AG10803 (cell line): Measurements from ENCODE around the gene OR4F15.

Source experiments
- DNase-seq: peaks from one replicate; pipeline ENCODE4 v3.0.0; 2010; ENCODE audit warnings: low read depth
- H3K4me3 ChIP-seq: 2 replicates; pipeline ENCODE4 v1.5.1; 2011; ENCODE audit warnings: mild to moderate bottlenecking, low read length, control low read depth
- CTCF ChIP-seq: conservative IDR thresholded peaks from 2 replicates; pipeline ENCODE4 v1.5.1; 2011; ENCODE audit warnings: mild to moderate bottlenecking, low read length, control low read depth, inconsistent platforms

Gene OR4F15

GRCh38 chr15:101810456-101810855 lies 1.5 kb upstream of the OR4F15 start:
- no peak for DNase-seq
- no peak for TF ChIP-seq CTCF
- H3K4me3 ChIP-seq, result no peak overlapping the region

GRCh38 chr15:101810876-101811275 lies 1.1 kb upstream of the OR4F15 start:
- no peak for TF ChIP-seq CTCF
- no peak for DNase-seq
- no peak overlapping the region for H3K4me3 ChIP-seq

GRCh38 chr15:101813803-101814534 lies 2.0 kb downstream of the OR4F15 start:
- peak; percentile 85 for DNase-seq
- no peak overlapping the region for H3K4me3 ChIP-seq
- no peak for TF ChIP-seq CTCF

DNA sequence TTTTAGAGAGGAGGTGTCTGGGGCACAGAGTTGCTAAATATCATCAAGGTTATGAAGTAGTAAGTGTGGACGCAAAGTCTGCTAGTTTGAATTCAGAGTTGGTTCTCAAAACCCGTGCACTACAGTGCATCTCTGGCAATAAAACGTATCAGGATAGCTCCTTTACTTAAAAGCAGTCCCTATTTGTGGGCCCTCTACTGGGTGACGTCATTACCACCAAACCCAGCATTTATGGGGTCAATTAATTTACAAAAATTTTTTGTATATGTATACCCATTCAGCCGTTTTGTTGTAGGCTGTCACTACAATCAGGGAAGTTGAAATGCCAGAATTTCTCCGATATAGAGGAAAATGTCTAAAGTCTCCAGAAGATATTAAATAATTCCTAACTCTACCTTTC lies 8.8 kb downstream of the OR4F15 start:
- TF ChIP-seq CTCF, result no peak
- H3K4me3 ChIP-seq, result no peak overlapping the region
- no peak for DNase-seq

DNA sequence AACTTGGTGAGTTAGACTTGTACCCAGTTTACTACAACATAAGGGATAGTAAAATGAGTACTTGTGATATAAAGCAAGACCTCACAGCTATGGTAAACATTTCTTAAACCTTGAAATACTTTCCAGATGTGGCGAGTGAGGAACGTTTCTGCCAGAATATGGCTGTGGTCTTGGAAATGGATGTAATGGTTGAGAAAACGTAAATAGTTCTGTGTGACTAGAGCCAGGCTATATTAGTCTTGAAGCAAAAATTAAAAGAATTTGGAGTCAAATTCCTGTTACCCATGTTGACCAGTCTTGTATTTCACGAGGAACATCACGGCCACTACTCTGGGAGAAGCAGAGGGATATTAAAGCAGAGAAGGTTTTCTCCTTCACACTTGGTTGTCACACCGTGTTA lies 15.3 kb downstream of the OR4F15 start:
- no peak for TF ChIP-seq CTCF
- peak; percentile 85 for DNase-seq
- H3K4me3 ChIP-seq, result no peak overlapping the region

- no peak overlapping the region for H3K4me3 ChIP-seq
- DNase-seq, result no peak
- no peak for TF ChIP-seq CTCF
Observed at GRCh38 chr15:101828774-101829173, 16.8 kb downstream of the OR4F15 start.

DNA sequence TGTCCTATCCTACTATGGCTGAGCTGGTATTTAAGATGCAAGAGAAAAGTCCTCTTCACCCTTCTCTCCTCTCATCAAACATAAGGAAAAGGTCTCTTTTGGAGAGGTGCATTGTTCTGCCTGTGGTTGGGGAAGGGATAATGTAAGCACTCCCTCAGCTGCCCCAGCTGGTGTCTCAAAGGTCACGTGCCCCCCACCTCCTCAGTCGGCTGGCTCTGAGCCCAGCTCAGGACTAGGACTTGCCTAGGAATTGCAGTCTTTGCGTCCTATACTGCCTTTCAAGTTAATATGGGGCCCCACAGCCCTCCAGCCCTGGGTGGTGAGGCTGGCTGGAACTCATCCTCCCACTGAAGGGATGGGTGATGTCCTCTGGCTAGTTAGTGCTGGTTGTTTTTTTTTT lies 29.7 kb downstream of the OR4F15 start:
- TF ChIP-seq CTCF, result no peak
- no peak for DNase-seq
- H3K4me3 ChIP-seq, result no peak overlapping the region
